ENCODE measurements around the gene PLXNB1.
"Not testable (repeated sequence)": the region's sequence is repeated elsewhere in the genome, so short reads cannot be mapped to it uniquely, and the experiment has no call there.

Gene PLXNB1

DNA sequence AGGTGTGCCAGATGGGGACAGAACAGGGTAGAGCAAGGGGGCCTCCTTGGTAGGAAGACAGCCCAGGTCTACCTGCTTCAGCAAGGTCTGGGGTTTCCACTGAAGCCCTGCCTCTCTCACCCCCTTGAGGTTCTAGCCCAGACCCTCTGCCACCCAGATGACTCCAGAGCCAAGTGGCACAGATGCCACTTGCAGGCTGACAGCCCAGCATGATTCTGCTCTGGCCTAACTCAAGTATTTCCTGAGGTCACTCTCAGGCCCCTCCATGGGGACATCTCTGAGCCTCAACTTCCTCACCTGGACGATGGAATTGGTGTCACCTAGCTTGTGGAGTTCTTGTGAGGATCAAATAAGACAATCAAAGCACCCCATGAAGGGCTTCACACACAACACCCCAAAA, 23.9 kb downstream of the PLXNB1 start:
- no peak for DNase-seq (ENCODE audit: low spot score)

GRCh38 chr3:48405343-48405881, 24.5 kb downstream of the PLXNB1 start:
- no peak for DNase-seq (ENCODE audit: low spot score)

DNA sequence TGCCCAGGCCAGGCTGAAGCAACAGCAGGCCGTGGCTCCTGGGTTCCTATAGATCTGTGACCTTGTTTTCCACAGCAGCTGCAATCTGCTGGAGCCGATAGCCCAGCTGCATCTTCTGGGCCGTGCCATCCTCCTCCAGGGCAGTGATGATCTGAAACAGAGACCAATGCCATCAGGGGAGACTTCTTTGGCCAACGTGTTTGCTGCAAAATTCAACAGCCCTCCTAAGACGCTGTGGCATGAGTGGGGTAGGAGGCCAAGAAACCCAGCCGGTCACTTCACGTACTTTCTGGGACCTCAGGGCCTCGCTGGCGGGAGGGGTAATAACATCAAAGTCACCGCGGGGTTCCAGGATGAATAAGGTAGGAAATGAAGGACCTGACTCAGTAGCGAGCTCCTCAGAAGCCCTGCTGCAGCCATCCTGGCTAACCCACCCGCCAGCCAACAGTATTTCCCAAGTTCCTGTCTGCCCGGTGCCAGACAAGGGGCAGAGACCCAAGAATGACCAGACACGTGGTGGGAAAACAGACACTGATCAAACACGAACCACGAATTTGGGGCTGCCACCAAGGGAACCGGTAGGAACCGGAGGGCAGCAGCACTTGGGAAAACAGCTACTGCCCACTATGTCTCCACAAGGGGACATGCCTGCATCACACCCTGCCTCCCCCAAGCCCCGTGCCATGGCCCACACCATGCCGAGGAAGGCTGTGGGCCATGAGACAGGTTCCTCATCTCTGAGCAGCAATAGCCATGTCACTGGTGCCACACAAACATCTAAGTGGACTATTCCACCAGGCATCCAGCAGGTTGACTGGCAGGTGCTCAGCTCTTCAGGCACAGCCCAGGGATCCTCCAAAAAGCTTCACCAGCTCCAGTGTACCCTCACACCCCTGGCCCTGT, 25.2 kb downstream of the PLXNB1 start:
- no peak for DNase-seq (ENCODE audit: low spot score)

DNA sequence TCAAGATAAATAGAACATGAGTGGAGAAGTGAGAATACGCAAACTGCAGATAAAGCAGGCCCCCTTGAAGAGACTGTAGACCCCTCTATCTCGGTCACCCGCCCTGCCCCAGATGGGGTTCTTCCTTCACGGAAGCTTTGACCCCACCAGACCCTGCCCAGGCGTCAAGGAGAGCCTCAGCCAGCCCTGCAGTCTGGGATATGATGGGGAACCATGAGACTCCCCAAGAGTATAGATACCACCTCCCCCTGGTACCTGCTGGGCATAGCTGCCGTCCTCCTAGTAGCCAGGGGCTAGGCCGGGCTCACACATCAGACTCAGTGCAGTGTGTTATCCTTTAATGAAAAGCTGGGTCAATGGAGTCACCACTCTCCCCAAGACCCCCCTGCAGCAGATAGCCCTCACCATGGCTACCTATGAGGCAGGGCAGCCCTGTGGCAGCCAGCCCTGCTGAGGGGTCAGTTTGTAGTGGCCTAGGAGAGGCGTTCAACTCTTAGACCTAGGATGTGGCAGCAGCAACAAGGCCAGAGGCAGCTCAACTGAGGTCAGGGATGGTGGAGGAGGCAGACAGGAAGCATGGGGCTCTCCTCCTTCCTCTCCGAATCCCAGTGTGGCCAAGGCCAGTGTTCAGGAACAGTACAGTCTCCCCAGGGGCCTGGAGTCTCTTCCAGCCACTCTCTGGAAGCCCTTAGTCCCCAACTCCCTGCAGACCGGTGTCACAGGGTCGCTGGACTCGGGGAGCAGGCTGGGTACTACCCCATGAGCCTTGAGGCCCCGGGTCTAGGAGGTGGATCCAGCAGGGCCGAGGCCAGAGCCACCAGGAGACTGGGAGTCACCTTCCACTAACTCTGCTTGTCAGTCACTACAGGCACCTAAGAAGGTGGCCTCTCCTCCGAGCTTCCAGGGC, 26.1 kb downstream of the PLXNB1 start:
- DNase-seq (ENCODE audit: low spot score): no peak

DNA sequence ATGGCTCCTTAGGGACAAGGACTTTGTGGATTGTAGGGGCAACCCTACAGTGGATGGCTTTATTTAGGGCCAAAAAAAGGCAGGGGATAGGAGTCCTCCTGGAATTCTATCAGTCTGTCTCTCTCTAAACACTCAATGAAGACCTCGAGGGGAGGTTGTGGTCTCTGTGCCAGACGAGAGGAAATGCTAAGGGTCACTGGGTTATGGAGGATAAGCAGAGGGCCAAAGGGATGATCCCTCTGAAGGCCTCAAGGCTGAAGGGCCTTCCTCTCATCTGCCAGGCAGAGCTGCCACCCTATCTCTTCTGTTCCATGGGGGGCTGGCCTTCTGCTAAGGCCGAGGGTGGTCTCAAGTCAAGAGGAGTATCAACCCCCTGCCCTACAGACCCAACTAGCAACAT, 27.0 kb downstream of the PLXNB1 start:
- no peak for DNase-seq (ENCODE audit: low spot score)

DNA sequence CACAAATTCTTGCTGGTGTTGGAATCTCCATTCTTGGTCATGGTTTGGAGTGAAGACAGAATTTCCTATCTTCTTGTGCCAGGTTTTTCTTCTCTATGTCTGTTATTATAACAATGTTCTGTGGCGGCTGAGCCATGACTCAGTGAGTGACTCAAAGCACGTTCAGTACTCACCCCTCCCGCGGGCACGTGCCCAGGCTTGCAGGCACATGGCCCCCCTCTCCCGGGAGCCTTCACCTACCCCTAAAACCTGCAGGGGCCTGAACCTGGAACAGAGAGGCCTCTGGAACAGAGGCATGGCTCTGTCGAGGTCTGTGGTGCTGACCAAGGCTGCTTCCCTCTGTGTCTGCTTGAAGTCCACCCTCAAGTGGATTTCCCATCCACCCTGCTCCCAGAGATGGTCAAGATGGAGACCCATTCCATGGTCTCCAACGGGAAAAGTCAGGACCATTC, 27.6 kb downstream of the PLXNB1 start:
- peak; percentile 55 for DNase-seq (ENCODE audit: low spot score)

- DNase-seq (ENCODE audit: low spot score): not testable (repeated sequence)
Observed at GRCh38 chr3:48401434-48401901, 28.4 kb downstream of the PLXNB1 start.

GRCh38 chr3:48400824-48401433, 29.0 kb downstream of the PLXNB1 start:
- peak; percentile 66 for DNase-seq (ENCODE audit: low spot score)

- DNase-seq (ENCODE audit: low spot score): no peak
Observed at GRCh38 chr3:48399387-48400172, 30.3 kb downstream of the PLXNB1 start.

GRCh38 chr3:48398701-48399386, 31.0 kb downstream of the PLXNB1 start:
- DNase-seq (ENCODE audit: low spot score): no peak

- no peak for DNase-seq (ENCODE audit: low spot score)
Observed at GRCh38 chr3:48397767-48398681, 31.9 kb downstream of the PLXNB1 start.

- DNase-seq (ENCODE audit: low spot score): no peak
Observed at GRCh38 chr3:48395714-48396113, 34.2 kb downstream of the PLXNB1 start.

- DNase-seq (ENCODE audit: low spot score): no peak
Observed at GRCh38 chr3:48394391-48394790, 35.5 kb downstream of the PLXNB1 start.

DNA sequence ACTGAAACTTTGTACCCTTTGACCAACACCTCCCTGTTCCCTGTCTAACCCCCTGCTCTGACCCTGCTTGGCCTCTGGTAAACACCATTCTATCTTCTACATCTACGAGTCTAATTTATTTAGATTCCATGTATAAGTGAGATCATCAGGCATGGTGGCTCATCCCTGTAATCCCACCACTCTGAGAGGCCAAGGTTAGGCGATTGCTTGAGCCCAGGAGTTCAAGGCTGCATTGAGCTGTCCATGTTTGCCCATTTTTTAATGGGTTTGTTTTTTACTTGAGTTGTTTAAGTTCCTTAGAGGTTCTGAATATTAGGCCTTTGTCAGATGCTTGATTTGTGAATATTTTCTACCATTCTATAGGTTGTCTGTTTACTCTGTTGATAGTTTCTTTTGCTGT, 40.9 kb downstream of the PLXNB1 start:
- DNase-seq (ENCODE audit: low spot score): no peak

DNA sequence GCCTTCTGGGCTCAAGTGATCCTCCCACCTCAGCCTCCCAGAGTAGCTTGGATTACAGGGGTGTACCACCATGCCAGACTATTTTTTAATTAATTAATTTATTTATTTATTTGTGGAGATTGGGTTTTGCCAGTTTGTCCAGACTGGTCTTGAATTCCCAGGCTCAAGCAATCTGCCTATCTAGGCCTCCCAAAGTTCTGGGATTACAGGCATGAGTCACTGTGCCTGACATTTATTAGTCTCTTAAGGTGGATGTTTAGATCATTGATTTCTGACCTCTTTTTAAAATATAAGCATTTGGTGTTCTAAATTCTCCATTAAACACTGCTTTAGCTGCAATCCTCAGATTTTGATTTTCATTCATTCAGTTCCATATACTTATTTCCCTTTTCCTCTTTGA, 42.3 kb downstream of the PLXNB1 start:
- DNase-seq (ENCODE audit: low spot score): no peak

DNA sequence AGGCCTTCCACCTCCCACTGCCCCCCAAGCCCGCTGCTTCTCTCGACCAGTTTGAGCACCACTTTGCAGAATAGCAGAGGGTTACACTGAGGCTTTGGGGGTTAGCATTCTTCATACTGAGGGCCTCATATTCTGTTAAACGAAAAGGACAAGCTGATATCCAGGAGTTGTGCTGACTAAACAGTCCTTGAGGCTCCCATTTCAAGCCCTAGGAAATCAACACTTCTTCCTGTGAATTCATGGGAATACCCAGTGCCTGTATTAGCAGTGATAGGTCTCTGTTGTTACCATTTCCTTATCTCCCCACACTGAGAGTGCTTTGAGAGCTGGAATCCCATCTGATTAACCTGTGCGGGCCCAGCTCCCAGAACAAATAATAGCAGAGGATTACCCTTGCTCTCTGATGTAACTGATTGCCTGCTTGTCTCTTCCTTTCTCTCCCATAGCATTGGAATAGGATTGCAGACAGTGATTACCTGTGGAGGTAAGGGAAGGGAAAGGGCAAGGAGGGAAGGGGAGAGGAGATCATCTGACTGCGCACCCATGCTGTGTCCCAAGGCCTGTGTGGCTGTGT, 56.9 kb downstream of the PLXNB1 start:
- DNase-seq (ENCODE audit: low spot score): no peak

DNA sequence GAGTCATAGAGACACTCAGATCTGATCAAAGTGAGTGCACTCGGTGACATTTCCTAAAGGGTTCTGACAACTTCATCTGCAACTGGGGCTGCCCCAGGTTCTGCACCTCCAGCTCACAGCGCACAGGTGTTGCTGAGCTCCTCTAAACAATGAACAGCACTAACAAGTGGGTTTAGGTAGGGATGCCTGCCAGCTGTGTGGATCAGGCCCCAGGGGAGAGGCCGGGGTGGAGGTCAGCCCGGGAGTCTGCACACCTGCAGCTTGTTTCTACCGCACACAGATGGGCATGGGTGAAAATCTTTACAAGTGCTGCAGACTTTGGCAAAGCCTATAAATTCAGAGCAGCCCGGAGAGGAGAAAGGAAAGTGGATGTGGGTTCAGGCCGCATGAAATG, 57.5 kb downstream of the PLXNB1 start:
- no peak for DNase-seq (ENCODE audit: low spot score)

DNA sequence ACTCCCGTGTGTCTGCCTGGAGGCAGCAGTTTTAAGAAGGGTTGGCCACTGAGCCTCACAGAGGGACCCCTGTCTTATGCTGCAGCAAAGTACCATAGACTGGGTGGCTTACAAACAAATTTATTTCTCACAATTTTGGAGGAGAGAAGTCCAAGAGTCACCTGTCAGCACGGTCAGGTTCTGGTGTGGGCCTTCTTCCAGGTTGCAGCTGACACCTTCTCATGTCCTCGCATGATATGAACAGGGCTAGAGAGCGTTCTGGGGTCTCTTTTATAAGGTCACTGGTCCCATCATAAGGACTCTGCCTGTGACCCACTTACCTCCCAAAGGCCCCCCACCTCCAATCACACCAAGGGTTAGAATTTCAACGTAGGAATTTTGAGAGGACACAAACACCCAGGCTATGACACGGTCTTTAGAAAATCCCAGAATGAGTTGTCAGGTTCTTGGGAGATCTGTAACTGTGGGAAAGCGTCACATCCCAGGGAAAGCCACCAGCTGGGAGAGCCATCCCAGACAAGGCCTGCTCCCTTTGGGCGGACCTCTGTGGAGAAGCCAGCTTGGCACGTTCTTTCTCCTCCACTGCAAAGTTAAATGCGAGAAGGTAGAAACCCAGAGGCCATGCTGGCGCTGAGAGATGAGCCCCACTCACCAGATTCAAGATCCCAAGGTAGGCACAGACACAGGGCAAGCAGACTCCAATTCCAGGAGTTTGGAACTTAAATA, 58.1 kb downstream of the PLXNB1 start, which contains the start of gene FBXW12:
Gene FBXW12, plus strand, starts transcription at position 569 of the 726 bp plus-strand sequence. CDS start 549 bp downstream, outside the sequence.
- no peak for DNase-seq (ENCODE audit: low spot score)

All from LoVo (cell line).